Endothelial cell of umbilical vein (primary cell): ENCODE measurements around the gene SDK2. TPM values are rescaled to one million over a fixed set of nuclear protein-coding genes. Genes with fewer than 3 reads are reported as not detected.

Experiments used
- BruUV-seq: library from RNA; stranded (reverse); fragments of 400-500 nt; replicated peaks from 2 replicates; lab custom pipeline; 2021; lab: Mats Ljungman, UMichigan
- CTCF ChIA-PET: fragments of 300-600, 350-600 bp; sonication (Branson Sonifier 250); formaldehyde crosslinking; loops from one replicate; lab custom pipeline; 2021; ENCODE audit warnings: antibody characterized with exemption, inconsistent platforms; lab: Charles Lee
- POLR2A ChIA-PET: fragments of 300-600, 350-600 bp; sonication (Branson Sonifier 250); formaldehyde crosslinking; loops from one replicate; lab custom pipeline; 2021; ENCODE audit warnings: antibody characterized with exemption, inconsistent platforms; lab: Charles Lee
- DNase-seq: peaks from one replicate; pipeline ENCODE4 v3.0.0-alpha.2; 2011; ENCODE audit warnings: low read depth, low spot score
- FAIRE-seq: peaks from 2 replicates; lab custom pipeline; 2011; peaks lifted over from hg19 to GRCh38; lab: Jason Lieb, UNC
- H2AFZ ChIP-seq: 2 replicates; pipeline ENCODE4 v1.6.0; 2012; ENCODE audit warnings: low read depth, low read length, control low read depth, inconsistent platforms
- H3K27ac ChIP-seq: 2 replicates; pipeline ENCODE4 v1.5.1; 2011; ENCODE audit warnings: low read depth, mild to moderate bottlenecking, control low read depth, low read length, moderate library complexity; ENCODE audit not compliant: insufficient read depth
- H3K27me3 ChIP-seq, 2 experiments: 2 replicates each; pipeline versions ENCODE4 v1.6.0 to v1.6.1; 2011; ENCODE audit warnings: low read length in 2 of 2, mixed read lengths in 1 of 2; ENCODE audit not compliant: control insufficient read depth in 2 of 2, insufficient read depth in 2 of 2
- H3K36me3 ChIP-seq, 2 experiments: 2 replicates in 1 of 2; 3 replicates in 1 of 2; pipeline ENCODE4 v1.5.1; 2011; ENCODE audit warnings: low read length in 2 of 2, mild to moderate bottlenecking in 1 of 2, moderate library complexity in 1 of 2; ENCODE audit not compliant: control insufficient read depth in 2 of 2, insufficient read depth in 2 of 2; ENCODE audit errors: extremely low read depth in 1 of 2
- H3K4me1 ChIP-seq: 3 replicates; pipeline ENCODE4 v1.5.1; 2011; ENCODE audit warnings: mild to moderate bottlenecking, low read length; ENCODE audit not compliant: control insufficient read depth, insufficient read depth; ENCODE audit errors: extremely low read depth
- H3K4me2 ChIP-seq: 2 replicates; pipeline ENCODE4 v1.6.1; 2011; ENCODE audit warnings: low read length, control low read depth, mixed read lengths; ENCODE audit not compliant: insufficient read depth
- H3K4me3 ChIP-seq, 3 experiments: fragments of 200-600 bp in 1 of 3; sonication (generic), shearing (Covaris generic) in 1 of 3; replicated peaks in 1 of 3; 2 replicates each; pipeline ENCODE4 v1.5.1; 2011 to 2016; ENCODE audit warnings: control low read depth in 3 of 3, low read length in 3 of 3, mild to moderate bottlenecking in 2 of 3, inconsistent platforms in 1 of 3, low read depth in 1 of 3, moderate library complexity in 1 of 3; ENCODE audit not compliant: insufficient read depth in 1 of 3
- H3K79me2 ChIP-seq: 2 replicates; pipeline ENCODE4 v1.6.0; 2012; ENCODE audit warnings: low read length, inconsistent platforms; ENCODE audit not compliant: control insufficient read depth, insufficient read depth
- H3K9ac ChIP-seq: replicated peaks from 2 replicates; pipeline ENCODE3; 2011; ENCODE audit warnings: low read length, control low read depth; ENCODE audit not compliant: insufficient read depth; ENCODE audit errors: extremely low read depth
- H3K9me1 ChIP-seq: replicated peaks from 3 replicates; pipeline ENCODE4 v1.6.0; 2011; ENCODE audit warnings: mild to moderate bottlenecking, low read length; ENCODE audit not compliant: control insufficient read depth, insufficient read depth; ENCODE audit errors: extremely low read depth
- H3K9me3 ChIP-seq: replicated peaks from 2 replicates; pipeline ENCODE4 v1.5.1; 2012; ENCODE audit warnings: low read length, inconsistent platforms; ENCODE audit not compliant: control insufficient read depth, insufficient read depth
- H4K20me1 ChIP-seq: replicated peaks from 2 replicates; pipeline ENCODE3; 2011; ENCODE audit warnings: mild to moderate bottlenecking, low read length; ENCODE audit not compliant: control insufficient read depth, insufficient read depth; ENCODE audit errors: extremely low read depth
- CTCF ChIP-seq, 2 donors: IDR thresholded peaks; 1 replicate in 1 of 2; 2 replicates in 1 of 2; pipeline ENCODE4 v1.5.1; 2011; ENCODE audit warnings: low read length in 2 of 2, mild to moderate bottlenecking in 2 of 2, moderate library complexity in 2 of 2, control low read depth in 1 of 2, inconsistent platforms in 1 of 2, low read depth in 1 of 2; ENCODE audit not compliant: insufficient read depth in 1 of 2; ENCODE audit errors: extremely low read depth in 1 of 2
- EZH2 ChIP-seq: IDR thresholded peaks from 2 replicates; pipeline ENCODE4 v1.6.1; 2012; ENCODE audit warnings: borderline replicate concordance, low read depth, mild to moderate bottlenecking, moderate library complexity, low read length, inconsistent platforms; ENCODE audit not compliant: severe bottlenecking
- FOS ChIP-seq: IDR thresholded peaks from 2 replicates; pipeline ENCODE4 v1.6.1; 2011; ENCODE audit warnings: mild to moderate bottlenecking, low read length, moderate library complexity, borderline replicate concordance; ENCODE audit not compliant: insufficient read depth
- GATA2 ChIP-seq: IDR thresholded peaks from 2 replicates; pipeline ENCODE4 v1.7.0; 2011; ENCODE audit warnings: low read depth, mild to moderate bottlenecking, moderate library complexity, mixed read lengths, low read length; ENCODE audit not compliant: insufficient read length, insufficient read depth
- JUN ChIP-seq: IDR thresholded peaks from 2 replicates; pipeline ENCODE4 v1.6.1; 2011; ENCODE audit warnings: borderline replicate concordance, low read depth; ENCODE audit not compliant: insufficient read length, insufficient read depth
- MYC ChIP-seq: IDR thresholded peaks from one replicate; pipeline ENCODE4 v1.6.1; 2011; ENCODE audit warnings: mild to moderate bottlenecking, low read depth, low read length
- POLR2A ChIP-seq: IDR thresholded peaks from 2 replicates; pipeline ENCODE4 v1.6.1; 2012; ENCODE audit warnings: low read depth, mild to moderate bottlenecking, control low read depth, low read length
- POLR2AphosphoS5 ChIP-seq: IDR thresholded peaks from 2 replicates; pipeline ENCODE4 v1.6.1; 2012; ENCODE audit warnings: low read depth, mild to moderate bottlenecking, control low read depth, low read length, moderate library complexity; ENCODE audit not compliant: insufficient read depth
- dilution Hi-C: fragments of 300-500 bp; cut with MboI; formaldehyde crosslinking; loops from one replicate; pipeline ENCODE4 v1.15.0; 2019; ENCODE audit warnings: low sequenced_read_pairs; ENCODE audit not compliant: extremely low pct_ligation_motif_present
- intact Hi-C: fragments of 100-400 bp; cut with micrococcal nuclease; formaldehyde crosslinking; loops from one replicate; pipeline ENCODE4 v1.10.0; 2022
- polyA plus RNA-seq, 4 experiments: library from polyadenylated mRNA; depleted of rRNA in 3 of 4; stranded (reverse) in 3 of 4; unstranded in 1 of 4; fragments of >200 nt; gene quantifications; 2 replicates each; pipeline versions ENCODE4 v1.2.1 to v1.2.3, GENCODE V29; 2011 to 2012; ENCODE audit warnings: missing spikeins in 1 of 4
- total RNA-seq: library from RNA; stranded (reverse); gene quantifications from 2 replicates; pipeline ENCODE4 v1.2.3, GENCODE V29; 2021
- TF ChIP-seq, protein P1 (sequence below): IDR thresholded peaks from 2 replicates; pipeline ENCODE4 v1.6.1; 2011; ENCODE audit not compliant: insufficient read depth, insufficient read length

The SDK2 gene
- total and polyA plus RNA-seq, 2 donors (not counting 3 experiments of a cell fraction or from before 2014, with no cell fraction given) = not detected

DNA sequence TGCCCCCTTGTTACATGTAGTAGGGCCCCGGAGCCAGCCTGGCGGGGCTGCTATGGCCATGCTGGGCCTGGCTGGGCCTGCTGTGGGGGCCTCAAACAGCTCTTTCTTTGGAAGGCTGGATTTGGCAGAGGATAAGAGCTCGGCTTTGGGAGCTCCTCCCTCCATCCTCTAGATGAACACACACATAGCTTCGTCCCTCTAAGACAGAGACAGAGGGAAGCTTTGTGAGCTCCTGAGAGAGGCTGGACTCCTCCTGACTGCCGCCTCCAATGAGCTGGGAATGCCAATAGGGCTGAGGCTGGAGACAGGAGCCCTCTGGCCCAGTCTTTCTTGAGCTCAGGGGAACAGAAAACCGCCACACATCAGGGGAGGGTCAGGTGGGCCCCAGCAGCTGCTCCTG lies 295.1 kb downstream of the SDK2 start:
- no peaks in the 10 kb centered on the region for H3K9me3 ChIP-seq
- H4K20me1 ChIP-seq = no peaks in the 10 kb centered on the region
- TF ChIP-seq JUN = no peak
- TF ChIP-seq POLR2AphosphoS5 = no peak
- no peak for TF ChIP-seq FOS
- TF ChIP-seq CTCF (IDR thresholded peaks at IDR 0.05; ENCODE audit: extremely low read depth in 1 of 2, insufficient read depth in 1 of 2, low read depth in 1 of 2, low read length in 2 of 2) = no peak
- no peak for TF ChIP-seq GATA2
- TF ChIP-seq EZH2 = no peak
- TF ChIP-seq, protein P1, sequence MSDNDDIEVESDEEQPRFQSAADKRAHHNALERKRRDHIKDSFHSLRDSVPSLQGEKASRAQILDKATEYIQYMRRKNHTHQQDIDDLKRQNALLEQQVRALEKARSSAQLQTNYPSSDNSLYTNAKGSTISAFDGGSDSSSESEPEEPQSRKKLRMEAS = no peak
- TF ChIP-seq MYC = no peak
- TF ChIP-seq POLR2A = no peak
- intact Hi-C loops = no loop called here
- dilution Hi-C loops = no loop called here
- H3K79me2 ChIP-seq = no peaks in the 10 kb centered on the region
- H3K9me1 ChIP-seq = no peaks in the 10 kb centered on the region
- ChIA-PET POLR2A (interaction anchor here (0.6 kb wide), 1 partner anchor 87 kb away, joined by 4 read pairs; no protein-coding TSS in a partner anchor), CTCF (interaction anchor here (0.8 to 1.1 kb wide), 3 partner anchors 10 to 51 kb away, joined by 3 read pairs; no protein-coding TSS in a partner anchor)
- no TSS peak for BruUV-seq
- H3K4me3 ChIP-seq = no peak overlapping the region
- FAIRE-seq (no peak), DNase-seq (no peak)
- H2AFZ ChIP-seq = no peak overlapping the region
- no peaks in the 10 kb centered on the region for H3K4me1 ChIP-seq
- H3K27ac ChIP-seq = no peak overlapping the region
- no peaks in the 10 kb centered on the region for H3K27me3 ChIP-seq
- H3K4me2 ChIP-seq = no peak overlapping the region
- H3K9ac ChIP-seq = no peak overlapping the region
- H3K36me3 ChIP-seq = no peaks in the 10 kb centered on the region
